ENCODE results near the gene IL23R.

DNA sequence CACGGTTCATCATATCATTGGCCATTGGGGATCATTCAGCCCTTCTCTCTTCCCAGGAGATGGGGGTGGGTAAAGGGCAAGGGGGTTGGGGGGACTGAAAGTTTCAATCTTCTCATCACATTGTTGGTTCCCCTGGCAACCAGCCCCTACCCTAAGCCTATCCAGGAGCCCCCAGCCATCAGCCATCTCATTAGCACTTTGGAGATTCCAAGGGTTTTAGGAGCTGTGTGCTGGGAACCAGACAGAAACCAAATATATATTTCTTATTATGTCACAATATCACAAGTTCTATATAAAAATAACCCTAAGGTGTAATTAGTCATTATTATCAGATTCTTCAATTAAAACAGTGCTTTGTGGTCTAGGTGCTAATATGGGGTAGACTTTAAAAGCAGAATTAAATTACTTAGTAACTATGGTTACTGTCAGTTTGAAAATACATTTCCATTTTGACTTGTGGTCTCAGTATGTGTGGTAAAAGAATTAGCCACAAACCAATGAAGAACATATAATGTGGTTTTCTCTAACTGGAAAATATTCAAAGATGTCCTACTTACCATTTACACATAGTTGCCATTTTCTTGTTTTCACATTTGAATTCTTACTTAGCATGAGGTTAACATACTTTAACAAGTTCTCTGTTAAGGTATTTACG, 28.1 kb downstream of the IL23R start:
- TF ChIP-seq, protein P1, sequence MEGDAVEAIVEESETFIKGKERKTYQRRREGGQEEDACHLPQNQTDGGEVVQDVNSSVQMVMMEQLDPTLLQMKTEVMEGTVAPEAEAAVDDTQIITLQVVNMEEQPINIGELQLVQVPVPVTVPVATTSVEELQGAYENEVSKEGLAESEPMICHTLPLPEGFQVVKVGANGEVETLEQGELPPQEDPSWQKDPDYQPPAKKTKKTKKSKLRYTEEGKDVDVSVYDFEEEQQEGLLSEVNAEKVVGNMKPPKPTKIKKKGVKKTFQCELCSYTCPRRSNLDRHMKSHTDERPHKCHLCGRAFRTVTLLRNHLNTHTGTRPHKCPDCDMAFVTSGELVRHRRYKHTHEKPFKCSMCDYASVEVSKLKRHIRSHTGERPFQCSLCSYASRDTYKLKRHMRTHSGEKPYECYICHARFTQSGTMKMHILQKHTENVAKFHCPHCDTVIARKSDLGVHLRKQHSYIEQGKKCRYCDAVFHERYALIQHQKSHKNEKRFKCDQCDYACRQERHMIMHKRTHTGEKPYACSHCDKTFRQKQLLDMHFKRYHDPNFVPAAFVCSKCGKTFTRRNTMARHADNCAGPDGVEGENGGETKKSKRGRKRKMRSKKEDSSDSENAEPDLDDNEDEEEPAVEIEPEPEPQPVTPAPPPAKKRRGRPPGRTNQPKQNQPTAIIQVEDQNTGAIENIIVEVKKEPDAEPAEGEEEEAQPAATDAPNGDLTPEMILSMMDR (IDR thresholded peaks at IDR 0.05), result no peak
- no peak for TF ChIP-seq EZH2 (IDR thresholded peaks at IDR 0.05; ENCODE audit: borderline replicate concordance, insufficient read depth, low read depth, low read length, poor library complexity, severe bottlenecking)
